ENCODE results near the gene FBN1.

The FBN1 gene

DNA sequence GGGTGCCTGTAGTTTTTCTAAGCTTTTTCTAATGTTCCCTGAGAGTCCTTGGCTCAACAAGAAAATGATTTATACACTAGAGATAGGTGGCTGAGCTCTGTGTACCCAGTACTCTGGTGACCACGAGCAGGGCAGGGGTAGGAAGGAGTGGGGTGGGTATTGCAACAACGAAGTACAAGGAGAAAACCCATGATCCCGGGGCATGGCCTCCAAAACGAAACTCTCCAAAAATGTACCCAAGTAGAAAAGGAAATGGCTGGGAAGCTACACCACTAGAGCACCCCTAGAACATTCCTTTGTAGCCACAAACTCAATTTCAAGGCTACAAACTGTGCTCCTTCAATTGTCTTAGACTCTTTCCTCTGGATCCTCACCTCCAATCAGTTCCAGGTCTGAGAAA is 175.4 kb downstream of the FBN1 start:
- DNase-seq (ENCODE audit: low read depth, low spot score), result no peak

DNA sequence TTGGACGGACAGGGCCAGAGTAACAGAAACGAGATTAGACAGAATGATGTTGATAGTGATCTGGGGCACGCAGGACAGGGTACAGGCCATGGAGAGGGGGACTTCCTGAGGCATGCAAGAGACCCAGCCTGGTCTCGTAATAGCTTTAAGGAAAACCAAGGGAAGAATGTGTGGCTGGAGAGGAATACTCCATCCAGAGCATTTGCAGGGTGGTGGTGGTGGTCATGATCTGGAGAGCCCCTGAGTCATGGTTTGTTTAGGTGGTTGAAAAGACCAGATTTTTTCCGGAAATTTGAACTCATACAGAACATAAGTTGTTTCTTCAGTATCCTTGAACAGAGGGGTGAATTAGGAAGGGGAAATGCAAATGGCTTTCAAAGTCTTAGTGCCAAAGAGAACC is 175.8 kb downstream of the FBN1 start:
- DNase-seq (ENCODE audit: low read depth, low spot score), result no peak

DNA sequence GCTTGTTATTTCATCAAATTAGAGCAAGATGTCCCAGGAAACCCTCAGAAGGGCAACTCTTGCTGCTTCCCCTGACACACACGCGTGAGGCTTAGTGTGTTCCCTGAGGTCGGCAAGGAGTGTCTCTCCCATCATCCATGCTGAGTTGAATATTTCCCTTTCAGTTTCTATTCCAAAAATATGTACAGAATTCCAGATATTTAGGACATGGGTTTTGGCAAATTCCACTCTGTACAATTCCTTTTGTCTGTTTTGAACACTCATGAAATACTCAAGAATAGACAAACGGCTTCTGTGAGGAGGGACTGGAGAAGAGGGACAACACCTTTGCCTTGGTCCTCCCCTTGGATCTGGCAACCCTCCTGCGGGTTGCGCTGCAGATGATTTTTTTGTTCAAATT is 176.2 kb downstream of the FBN1 start:
- DNase-seq (ENCODE audit: low read depth, low spot score), result no peak

DNA sequence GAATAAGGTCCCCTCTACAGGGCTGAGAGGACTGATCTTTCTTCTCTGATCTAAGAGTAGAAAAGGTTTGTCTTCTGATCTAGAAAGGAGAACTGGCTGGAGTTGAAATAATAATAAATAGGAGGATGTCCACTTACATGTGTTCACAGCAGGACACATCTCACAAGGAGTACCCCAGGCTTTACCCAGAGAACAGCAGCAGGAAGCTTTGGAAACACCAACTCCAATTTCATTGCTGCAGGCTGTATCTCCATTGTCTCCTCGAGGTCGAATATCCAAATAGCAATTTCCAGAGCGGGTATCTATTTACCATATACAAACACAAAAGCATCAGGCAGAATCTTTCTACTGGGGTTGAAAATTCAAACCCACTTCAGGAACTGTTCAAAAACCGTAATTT is 177.7 kb downstream of the FBN1 start:
- DNase-seq (ENCODE audit: low read depth, low spot score), result no peak

DNA sequence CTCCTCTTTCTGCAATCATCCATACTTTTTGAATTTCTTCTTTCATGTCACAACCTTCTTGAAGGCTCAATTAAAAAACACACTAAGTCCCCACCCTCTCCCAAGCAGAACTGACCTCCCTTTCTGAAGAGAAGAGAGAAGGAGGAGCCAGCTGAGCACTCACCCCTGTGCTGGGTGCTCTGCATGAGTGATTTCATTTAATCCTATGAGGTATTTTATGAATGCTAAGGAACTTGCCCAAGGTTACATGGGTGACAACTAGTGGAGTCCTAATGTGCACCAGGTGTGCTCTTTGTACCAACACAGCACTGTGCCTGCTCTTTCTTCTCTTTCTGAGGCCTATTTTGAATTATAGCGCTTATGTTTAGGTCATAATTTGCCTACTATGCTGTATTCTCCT is 178.7 kb downstream of the FBN1 start:
- DNase-seq (ENCODE audit: low read depth, low spot score), result no peak

DNA sequence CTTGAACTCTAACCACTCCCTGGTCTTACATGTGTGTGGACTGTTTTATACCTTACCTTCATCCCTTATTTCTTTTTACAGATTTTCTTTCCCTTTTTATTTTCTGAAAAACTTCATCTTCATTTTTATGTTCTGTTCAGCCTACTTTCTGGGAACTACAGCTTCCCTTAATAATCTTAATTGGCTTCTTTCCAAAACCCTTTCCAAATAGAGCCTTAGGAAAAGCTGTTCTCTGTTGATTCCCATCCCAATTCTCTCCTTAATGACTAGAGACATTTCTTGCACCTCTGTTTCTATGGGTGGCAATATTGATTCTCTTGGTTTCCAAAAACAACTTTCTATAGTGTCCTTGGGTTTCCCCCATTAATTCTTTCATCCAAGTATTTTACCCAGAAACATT is 179.4 kb downstream of the FBN1 start:
- no peak for DNase-seq (ENCODE audit: low read depth, low spot score)

DNA sequence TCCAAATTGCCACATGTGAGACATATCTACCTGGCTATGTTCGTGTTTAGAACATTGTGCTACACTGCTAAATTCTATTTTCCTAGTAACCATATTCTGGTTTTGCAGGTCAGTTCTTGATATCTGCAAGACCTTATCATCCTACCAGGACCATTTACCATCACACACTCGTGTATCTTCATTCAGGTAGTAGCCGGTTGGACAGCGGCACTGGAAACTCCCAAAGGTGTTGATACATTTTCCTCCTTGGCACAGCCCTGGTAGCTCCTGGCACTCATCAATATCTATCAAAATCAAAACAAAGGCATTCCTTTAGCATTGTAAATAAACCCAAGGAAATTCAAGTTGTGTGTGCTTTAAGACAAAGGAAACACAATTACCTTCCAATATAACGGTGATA is 180.1 kb downstream of the FBN1 start:
- DNase-seq (ENCODE audit: low read depth, low spot score), result no peak

DNA sequence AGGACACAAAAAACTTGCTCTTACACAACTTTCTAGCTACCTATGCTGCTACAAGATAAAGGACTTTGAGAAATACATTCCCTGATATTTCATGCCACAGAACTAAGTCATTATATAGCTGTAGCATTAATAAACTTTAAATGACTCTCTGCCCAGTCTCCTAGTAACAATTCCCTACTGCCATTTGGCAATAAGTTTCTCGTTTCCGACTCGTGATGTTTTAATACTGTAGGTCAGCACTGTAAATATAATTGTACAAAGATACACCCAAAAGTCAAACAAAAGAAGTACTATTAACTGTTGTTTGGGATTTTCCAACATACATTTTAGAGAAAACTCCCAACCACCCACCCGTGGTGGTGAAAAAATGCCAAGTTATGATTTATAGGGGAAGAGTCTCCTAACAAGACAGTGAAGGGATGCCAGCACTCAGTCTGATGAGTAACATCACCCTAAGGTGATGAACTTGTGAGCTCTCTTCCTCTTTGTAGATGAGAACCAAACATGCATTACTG is 182.1 kb downstream of the FBN1 start:
- DNase-seq (ENCODE audit: low read depth, low spot score), result no peak

DNA sequence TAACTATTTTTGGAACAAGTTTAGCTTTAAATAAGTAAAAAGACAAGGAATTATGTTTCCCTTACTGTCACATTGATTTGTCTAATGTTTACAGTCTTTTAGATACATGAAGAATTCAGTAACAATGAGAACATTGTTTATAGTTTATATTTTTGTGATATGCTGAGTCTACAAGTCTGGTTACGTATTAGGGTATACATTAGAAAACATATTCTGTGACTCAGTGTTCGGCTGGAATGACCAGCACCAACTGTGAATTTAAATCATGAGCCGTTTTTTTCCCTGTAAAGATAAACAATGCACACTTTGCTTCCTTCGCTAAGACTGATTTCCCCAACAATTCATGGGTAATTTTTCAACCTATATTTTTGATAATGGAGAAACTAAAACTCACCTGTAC is 182.8 kb downstream of the FBN1 start:
- DNase-seq (ENCODE audit: low read depth, low spot score), result no peak

DNA sequence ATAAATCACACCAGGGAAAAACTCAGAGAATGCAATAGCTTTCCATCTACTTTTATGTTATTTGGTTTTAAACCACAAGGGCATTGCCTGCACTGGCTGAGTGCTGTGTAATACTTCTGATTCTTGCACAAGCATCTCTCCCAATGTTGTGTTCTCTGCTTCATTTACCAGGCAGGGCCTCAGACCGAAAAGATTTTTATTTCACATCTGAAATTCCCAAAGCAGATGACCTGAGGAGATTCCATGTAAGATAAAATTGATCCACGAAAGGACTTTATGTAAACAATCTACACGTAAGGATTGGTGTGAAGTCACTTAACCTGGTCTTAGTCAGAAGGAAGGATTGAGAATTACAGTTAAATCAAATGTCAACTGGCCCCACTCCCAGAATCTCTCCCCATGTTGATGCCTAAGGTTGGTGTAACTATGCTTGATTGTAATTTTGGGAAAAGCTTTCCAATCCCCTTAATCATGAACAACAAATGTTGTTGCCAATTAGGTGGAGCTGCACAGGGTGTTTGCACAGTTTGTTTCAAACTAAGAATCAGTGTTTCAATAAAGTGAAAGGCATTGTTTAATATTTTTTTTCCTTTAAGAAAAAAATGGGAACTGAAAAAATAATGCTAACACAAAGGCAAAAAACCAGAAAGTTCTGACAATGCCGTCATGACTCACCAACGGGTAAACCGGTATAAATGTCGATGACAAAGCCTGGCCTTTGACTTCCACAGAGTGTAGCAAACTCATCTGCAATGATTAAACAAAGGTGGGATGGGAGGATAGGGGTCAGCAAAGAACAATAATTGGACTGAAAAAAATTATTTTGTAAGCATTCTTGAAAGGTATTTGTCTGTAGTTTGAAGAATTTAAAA is 185.7 kb downstream of the FBN1 start:
- no peak for DNase-seq (ENCODE audit: low read depth, low spot score)

DNA sequence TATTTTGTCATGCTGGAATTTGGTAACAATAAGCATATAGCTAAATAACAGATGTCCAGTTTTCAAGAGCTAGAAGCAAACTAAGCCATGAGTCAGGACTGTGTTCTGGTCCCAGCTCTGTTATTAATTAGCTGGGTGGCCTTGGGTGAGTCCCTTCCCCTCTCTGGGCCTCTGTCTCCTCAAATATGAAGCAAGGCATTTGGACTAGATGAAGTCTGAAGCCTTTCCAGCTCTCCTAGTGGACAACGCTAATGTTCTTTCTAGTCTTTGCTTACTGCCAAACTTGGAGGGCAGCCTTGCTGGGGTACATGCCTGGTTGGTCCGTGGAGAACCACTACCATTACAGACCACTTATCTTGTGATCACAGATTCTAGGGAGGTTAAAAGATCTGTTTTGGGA is 186.6 kb downstream of the FBN1 start:
- no peak for DNase-seq (ENCODE audit: low read depth, low spot score)

DNA sequence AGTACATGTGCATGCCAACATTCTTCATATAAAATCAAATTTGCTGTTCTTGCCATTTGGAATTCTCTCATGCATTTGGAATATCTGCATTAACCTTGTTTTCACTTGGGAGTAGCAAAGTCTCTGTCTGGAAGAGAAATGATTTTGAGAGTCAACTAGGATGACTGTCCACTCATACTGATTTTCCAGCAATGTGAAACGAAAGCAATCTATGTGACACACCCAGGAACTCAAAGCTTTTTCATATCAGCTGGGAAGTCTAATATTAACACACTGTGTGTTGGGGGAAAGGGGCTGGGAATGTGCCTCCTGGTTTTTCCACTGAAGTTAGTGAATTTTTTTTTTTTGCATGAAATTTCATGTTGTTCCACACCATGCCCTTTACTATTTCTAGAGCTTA is 189.4 kb downstream of the FBN1 start:
- DNase-seq (ENCODE audit: low read depth, low spot score), result no peak

DNA sequence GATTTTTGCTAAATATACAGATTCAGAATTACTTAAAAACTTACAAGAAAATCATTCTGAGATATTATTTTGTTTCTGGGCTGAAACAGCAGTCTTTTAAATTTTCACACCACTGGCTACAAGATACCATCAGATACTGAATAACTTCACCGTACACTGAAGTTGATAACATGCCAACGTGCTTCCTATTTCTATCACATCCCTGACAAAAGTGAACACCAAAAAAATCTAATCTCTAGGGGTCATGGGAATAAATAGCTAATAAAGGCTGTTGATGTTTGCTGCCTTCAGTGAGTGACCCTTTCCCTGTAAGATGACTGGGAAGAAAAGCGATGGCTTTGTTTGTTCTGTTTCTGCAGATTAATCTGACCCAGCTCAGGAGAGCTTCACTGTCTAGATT is 193.8 kb downstream of the FBN1 start:
- DNase-seq (ENCODE audit: low read depth, low spot score), result no peak

DNA sequence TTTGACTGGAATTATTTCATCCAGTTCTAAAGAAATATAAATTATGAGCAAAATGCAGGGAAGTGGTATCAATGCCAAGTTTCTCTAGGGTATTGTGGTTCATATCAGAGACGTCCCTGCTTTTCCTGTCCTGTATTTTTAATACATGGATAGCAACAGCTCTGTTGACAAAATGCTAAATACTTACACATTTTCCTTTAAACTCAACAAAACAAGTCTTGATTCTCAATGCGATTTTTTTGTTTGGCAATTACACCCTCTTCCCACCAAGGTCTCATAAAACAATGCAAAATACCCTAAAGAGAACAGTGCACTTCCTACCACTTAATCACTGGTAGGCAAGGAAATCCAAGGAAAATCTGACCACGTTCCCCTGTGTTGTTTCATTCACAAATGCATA is 194.3 kb downstream of the FBN1 start:
- no peak for DNase-seq (ENCODE audit: low read depth, low spot score)

DNA sequence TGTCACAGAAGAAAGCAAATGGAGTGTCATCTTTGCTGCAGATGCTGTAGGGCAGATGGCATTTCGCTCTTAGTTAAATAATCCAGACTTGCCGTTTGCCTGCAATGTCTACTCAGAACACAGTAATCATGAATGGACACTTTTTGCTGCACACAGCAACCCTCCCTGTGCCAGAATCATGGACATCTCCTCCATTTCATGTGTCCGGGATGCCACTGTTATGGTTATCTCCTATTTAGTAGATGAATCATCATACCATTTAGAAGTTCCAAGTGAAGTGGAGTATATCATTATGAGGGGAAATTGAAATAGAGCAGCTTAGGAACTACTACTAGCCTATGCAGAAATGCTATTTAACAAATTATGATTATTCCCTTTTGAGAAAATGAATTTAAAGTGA is 195.8 kb downstream of the FBN1 start:
- no peak for DNase-seq (ENCODE audit: low read depth, low spot score)

DNA sequence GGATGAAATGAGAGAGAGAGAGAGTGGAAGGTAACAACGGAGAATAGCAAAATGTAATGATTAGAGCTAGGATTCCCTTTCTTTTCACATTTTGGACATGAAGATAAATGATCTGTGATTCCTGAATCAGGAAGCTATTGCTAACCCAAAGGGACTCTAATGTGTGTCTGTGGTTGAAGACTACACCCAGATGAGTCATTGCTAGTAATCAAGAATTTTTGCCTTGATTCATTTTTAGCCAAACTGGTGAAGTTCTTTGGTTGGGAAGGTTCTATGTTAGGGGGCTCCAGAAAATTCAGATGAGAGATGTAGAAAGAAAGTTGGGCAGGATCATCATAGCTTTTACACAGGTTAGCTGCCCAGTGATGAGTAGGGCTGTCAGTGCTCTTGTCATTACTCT is 197.9 kb downstream of the FBN1 start:
- DNase-seq (ENCODE audit: low read depth, low spot score), result no peak

DNA sequence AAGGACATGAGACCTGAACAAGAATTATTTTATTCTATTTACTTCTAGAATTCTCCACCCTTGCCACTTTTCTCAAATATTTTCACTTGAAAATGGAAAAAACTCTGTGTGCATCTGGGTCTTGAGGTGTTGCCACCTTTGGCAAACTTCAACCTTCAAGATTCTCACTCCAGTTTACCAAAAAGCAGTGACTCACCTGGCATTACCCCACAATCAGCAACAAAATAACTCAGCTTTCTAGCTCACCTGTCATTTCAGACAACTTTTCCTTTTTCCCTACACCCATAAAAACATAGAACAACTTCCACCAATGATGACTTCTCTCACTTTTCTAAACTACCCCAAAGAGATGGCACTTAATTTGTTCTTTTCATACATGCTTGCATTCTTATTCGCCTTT is 198.5 kb downstream of the FBN1 start:
- no peak for DNase-seq (ENCODE audit: low read depth, low spot score)

DNA sequence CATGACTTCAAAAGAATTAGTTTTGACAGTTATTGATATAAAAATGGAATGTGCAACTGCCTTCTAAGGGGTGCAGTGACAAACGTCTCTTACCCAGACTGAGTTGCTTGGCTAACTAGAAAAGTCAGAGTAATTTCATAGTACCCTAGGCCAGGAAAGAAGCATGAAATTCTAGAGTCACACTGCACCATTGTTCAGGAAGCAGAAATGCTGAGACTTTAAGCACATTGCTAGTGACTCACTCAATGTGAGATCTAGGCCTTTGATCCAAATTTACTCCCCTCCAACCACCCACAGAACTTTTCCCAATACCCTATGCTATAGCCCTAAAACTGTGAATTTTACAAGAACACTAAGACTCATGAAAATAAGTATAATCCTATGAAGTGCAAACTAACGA is 203.5 kb downstream of the FBN1 start:
- no peak for DNase-seq (ENCODE audit: low read depth, low spot score)

DNA sequence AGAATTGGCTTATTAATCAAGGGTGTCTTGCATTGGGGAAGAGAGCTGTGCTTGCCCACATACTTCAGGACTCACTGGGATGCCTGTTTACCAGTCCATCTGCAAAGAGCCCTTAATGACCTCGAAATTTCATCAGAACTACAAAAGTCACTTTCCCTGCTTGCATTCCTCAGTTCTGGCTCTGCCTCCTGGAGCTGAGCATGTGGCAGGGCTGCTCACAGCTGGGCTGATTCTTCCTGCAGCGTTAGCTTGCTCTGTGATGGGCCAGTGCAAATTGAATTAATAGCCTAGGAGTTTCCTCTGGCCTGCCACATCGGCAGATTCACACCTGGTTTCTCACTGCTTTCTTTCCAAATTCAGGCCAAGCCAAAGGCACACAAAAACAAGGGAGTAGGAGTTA is 205.4 kb downstream of the FBN1 start:
- DNase-seq (ENCODE audit: low read depth, low spot score), result no peak

DNA sequence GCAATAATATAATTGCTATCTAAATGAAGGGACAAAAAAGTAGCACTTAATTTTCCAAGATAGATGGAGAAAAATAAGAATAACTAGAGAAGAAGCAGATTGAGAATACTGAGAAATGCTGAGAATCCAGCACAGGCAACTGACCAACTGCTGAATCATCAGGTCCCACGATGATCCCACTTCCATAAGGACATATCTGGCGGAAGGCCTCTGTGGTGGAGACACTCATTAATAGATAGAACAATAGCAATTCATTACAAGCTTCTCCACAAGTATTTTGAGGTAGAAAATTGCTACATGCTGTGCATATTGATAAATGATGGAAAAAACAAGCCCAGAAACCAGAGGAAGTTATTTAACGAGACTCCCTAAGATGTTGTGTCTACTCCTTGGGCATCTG is 208.3 kb downstream of the FBN1 start:
- DNase-seq (ENCODE audit: low read depth, low spot score), result no peak

DNA sequence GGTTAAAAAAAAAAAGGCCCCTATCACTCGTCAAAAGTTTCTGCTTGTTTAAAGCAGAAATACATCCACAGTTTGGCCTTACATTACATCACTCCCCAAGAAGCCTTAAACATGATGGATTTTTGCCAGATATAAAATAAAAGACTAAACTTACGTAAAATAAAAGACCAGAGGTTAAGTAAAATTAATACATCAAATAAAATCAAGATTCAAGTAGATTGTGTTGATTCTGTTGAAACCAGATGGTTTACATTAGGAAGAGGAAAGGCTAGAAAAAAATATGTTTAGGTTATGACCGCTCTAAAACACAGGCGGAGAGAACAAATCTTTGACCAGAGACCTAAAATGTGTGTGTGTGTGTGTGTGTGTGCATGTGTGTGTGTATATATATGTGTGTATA is 210.2 kb downstream of the FBN1 start:
- DNase-seq (ENCODE audit: low read depth, low spot score), result no peak

DNA sequence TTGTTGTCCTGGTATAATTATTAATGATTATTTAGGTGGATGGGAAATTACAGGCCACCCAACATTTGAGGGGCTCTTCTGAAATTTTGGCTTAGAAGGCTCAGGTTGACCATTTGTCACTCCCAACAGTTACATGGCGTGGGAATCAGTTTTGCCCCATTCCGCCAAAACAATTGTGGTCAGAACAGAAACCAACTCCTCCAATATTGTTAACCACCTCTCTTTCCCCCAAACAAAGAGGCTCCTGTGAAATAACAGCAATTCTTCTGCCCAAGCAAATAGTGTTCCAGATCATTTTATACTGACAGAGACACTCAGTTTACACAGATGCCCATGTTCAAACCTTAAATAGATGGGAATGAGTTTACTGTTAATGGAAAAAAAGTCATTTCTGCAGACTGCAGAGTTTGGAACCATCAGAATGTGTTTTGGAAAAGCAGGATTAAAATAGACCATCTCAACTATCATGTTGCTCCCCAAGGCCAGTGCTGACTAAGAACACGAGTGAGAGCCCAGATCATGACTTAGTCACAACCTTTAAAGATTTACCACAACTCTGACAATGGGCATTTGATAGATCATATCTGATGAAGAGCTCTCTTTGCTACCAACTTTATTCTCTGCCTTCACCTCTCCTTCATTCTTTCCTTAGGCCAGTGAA is 212.2 kb downstream of the FBN1 start:
- no peak for DNase-seq (ENCODE audit: low read depth, low spot score)

DNA sequence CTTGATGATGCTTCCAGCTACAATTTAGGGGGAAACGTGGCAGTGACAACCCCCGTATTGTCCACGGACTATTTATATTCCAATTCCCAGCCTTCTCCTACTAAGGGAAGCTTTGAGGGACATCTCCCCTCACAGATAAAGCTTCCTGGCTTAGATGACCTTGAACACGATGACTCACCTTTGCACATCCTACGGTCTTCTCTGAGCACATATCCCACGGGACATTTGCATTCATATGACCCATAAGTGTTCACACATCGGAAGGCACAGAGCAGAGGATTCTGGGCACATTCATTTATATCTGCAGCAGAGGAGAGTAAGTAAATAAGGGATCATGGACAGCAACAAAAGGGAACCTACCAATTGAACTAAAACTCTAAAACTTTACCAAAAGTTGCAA is 212.8 kb downstream of the FBN1 start:
- no peak for DNase-seq (ENCODE audit: low read depth, low spot score)
